Chondrocyte (in vitro differentiated cells): ENCODE results near the gene KEAP1. TPM values are rescaled to one million over a fixed set of nuclear protein-coding genes. Genes with fewer than 3 reads are reported as not detected.

Experiments used
- DNase-seq: peaks from one replicate; pipeline ENCODE4 v3.0.0; 2021; ENCODE audit warnings: mixed read lengths, low spot score
- H3K27ac Mint-ChIP-seq: one replicate; pipeline ENCODE4 v1.8.0; 2021; ENCODE audit warnings: mild to moderate bottlenecking, moderate library complexity, mixed read lengths; ENCODE audit not compliant: unreplicated experiment
- H3K27me3 Mint-ChIP-seq: 2 replicates; pipeline ENCODE4 v1.8.0; 2021; ENCODE audit warnings: low read depth, mixed read lengths
- H3K36me3 Mint-ChIP-seq: 2 replicates; pipeline ENCODE4 v1.8.0; 2021; ENCODE audit warnings: low read depth, mixed read lengths
- H3K4me1 Mint-ChIP-seq: 2 replicates; pipeline ENCODE4 v1.8.0; 2021; ENCODE audit warnings: low read depth, mild to moderate bottlenecking, mixed read lengths
- H3K4me3 Mint-ChIP-seq: one replicate; pipeline ENCODE4 v1.8.0; 2021; ENCODE audit warnings: mild to moderate bottlenecking, moderate library complexity, mixed read lengths; ENCODE audit not compliant: unreplicated experiment
- H3K9me3 Mint-ChIP-seq: 2 replicates; pipeline ENCODE4 v1.8.0; 2021; ENCODE audit warnings: low read depth, mixed read lengths
- total RNA-seq: library from RNA; stranded (reverse); gene quantifications from 3 replicates; pipeline ENCODE4 v1.2.1, GENCODE V29; 2021
- TF ChIP-seq, protein P1 (sequence below): fragments of 200-600 bp; sonication (generic); IDR thresholded peaks from 2 replicates; pipeline ENCODE4 v1.5.0; 2021; ENCODE audit warnings: antibody characterized with exemption, mild to moderate bottlenecking, moderate library complexity

Gene KEAP1
- total RNA-seq, 1 donor from 2014 or later = 69.3 TPM

DNA sequence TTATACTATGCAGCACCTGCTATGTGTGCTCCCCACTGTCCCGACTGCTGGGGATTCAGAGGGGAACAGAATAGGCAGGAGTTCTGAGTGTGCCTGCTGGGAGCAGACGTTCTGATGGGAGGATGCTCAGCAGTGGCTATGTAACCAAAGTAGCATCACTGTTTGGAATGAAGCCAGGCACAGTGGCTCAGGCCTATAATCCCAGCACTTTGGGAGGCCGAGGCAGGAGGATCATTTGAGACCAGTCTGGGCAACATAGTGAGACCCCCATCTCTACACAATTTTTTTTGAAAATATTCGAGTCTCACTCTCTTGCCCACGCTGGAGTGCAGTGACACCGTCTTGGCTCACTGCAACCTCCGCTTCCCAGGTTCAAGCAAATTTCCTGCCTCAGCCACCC is 46.6 kb upstream of the KEAP1 start:
- peaks cover 6% of the 10 kb centered on the region for H3K4me1 Mint-ChIP-seq
- H3K36me3 Mint-ChIP-seq = peaks cover 27% of the 10 kb centered on the region
- H3K27ac Mint-ChIP-seq = no peak overlapping the region
- DNase-seq = no peak
- TF ChIP-seq, protein P1, sequence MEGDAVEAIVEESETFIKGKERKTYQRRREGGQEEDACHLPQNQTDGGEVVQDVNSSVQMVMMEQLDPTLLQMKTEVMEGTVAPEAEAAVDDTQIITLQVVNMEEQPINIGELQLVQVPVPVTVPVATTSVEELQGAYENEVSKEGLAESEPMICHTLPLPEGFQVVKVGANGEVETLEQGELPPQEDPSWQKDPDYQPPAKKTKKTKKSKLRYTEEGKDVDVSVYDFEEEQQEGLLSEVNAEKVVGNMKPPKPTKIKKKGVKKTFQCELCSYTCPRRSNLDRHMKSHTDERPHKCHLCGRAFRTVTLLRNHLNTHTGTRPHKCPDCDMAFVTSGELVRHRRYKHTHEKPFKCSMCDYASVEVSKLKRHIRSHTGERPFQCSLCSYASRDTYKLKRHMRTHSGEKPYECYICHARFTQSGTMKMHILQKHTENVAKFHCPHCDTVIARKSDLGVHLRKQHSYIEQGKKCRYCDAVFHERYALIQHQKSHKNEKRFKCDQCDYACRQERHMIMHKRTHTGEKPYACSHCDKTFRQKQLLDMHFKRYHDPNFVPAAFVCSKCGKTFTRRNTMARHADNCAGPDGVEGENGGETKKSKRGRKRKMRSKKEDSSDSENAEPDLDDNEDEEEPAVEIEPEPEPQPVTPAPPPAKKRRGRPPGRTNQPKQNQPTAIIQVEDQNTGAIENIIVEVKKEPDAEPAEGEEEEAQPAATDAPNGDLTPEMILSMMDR = no peak
- no peaks in the 10 kb centered on the region for H3K9me3 Mint-ChIP-seq
- H3K27me3 Mint-ChIP-seq = no peaks in the 10 kb centered on the region
- no peak overlapping the region for H3K4me3 Mint-ChIP-seq

DNA sequence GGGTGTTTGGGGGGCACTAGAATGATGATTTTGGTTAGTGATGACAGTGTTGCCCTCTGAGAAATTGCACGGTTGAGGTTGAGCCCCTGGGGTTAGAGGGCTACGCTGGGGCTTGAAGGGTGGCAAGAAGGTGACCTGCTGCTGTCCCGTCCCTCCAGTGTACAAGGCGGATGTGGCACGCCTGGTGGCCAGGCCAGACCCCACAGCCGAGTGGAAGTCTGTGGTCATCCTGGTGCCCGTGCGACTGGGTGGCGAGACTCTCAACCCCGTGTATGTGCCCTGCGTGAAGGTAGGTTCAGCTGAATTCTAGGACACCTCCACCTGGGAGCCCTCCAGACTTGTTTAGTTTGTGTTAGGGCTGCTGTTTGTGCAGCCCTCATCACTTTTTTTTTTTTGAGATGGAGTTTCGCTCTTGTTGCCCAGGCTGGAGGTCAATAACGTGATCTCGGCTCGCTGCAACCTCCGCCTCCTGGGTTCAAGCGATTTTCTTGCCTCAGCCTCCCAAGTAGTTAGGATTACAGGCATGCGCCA is 45.7 kb upstream of the KEAP1 start:
- TF ChIP-seq, protein P1 = no peak
- no peak for DNase-seq
- Mint-ChIP-seq H3K4me1 (peaks cover 12% of the 10 kb centered on the region), H3K27ac (no peak overlapping the region), H3K9me3 (no peaks in the 10 kb centered on the region), H3K27me3 (no peaks in the 10 kb centered on the region), H3K36me3 (peaks cover 27% of the 10 kb centered on the region), H3K4me3 (no peak overlapping the region)

DNA sequence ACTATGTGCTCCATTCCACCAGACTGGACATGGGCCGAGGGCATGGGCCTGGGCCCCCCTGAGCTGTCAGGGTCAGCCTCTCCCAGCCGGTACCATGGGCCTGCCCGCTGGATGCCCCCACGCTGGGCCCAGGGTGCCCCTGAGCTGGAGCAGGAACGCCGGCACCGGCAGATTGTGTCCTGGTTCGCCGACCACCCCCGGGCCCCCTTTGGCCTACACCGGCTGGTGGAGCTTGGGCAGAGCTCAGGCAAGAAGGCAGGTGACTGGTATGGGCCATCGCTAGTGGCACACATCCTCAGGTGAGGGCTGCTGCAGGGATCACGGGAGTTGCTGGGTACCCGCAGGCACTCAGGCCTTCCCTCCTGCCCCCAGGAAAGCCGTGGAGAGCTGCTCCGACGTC is 43.7 kb upstream of the KEAP1 start:
- Mint-ChIP-seq H3K36me3 (peaks cover 18% of the 10 kb centered on the region), H3K27ac (no peak overlapping the region), H3K4me3 (no peak overlapping the region), H3K9me3 (no peaks in the 10 kb centered on the region), H3K4me1 (peaks cover 15% of the 10 kb centered on the region), H3K27me3 (no peaks in the 10 kb centered on the region)
- no peak for DNase-seq
- TF ChIP-seq, protein P1 = no peak

DNA sequence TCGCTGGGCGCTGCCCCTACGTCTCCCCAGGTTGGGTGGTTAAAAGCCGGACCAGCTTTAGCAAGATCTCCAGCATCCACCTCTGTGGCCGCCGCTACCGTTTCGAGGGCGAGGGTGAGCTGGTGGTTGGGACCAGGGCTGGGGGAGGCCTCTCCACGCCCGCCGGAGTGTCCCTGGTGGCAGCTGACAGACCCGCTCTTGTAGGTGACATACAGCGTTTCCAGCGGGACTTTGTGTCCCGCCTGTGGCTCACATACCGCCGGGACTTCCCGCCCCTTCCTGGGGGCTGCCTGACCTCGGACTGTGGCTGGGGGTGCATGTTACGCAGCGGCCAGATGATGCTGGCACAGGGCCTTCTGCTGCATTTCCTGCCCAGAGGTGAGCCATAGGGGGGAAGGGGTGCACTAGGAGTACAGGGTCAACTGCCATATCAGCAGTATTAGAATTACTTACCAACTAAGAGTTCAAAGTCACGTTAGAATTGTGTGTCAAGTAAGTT is 41.6 kb upstream of the KEAP1 start:
- Mint-ChIP-seq H3K4me3 (peak overlapping the region; percentile 82), H3K4me1 (peaks cover 15% of the 10 kb centered on the region), H3K27me3 (no peaks in the 10 kb centered on the region), H3K27ac (peak overlapping the region; percentile 3), H3K36me3 (peaks cover 8% of the 10 kb centered on the region), H3K9me3 (no peaks in the 10 kb centered on the region)
- no peak for DNase-seq
- TF ChIP-seq, protein P1 = no peak

DNA sequence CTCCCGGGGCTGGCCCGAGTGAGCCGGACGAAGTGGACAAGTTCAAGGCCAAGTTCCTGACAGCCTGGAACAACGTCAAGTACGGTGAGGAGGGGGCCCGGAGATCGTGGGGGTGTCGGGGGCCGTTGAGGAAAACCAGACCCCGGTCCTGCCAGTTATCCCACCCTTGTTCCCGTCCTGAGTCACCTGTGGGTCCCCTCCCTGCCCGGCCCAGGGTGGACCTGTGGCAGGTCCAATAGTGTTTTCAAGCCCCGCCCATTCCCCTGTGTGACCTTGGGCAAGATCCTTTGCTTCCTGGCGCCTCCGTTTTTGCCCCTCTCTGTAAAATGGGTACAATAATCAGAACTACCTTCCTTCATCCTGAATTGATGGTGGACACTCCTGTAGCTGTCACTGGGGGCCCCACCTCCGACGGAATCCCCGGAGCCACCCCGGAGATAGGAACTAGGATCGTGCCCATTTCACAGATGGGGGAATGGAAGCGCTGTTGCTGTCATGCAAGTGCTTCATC is 41.1 kb upstream of the KEAP1 start:
- TF ChIP-seq, protein P1 = no peak
- DNase-seq = no peak
- Mint-ChIP-seq H3K4me3 (peak overlapping the region; percentile 82), H3K4me1 (peaks cover 15% of the 10 kb centered on the region), H3K27ac (peak overlapping the region; percentile 59), H3K27me3 (no peaks in the 10 kb centered on the region), H3K36me3 (peaks cover 7% of the 10 kb centered on the region), H3K9me3 (no peaks in the 10 kb centered on the region)
